ENCODE results near the gene MXRA7.
"Not testable (repeated sequence)": the region's sequence is repeated elsewhere in the genome, so short reads cannot be mapped to it uniquely, and the experiment has no call there.

Gene MXRA7

DNA sequence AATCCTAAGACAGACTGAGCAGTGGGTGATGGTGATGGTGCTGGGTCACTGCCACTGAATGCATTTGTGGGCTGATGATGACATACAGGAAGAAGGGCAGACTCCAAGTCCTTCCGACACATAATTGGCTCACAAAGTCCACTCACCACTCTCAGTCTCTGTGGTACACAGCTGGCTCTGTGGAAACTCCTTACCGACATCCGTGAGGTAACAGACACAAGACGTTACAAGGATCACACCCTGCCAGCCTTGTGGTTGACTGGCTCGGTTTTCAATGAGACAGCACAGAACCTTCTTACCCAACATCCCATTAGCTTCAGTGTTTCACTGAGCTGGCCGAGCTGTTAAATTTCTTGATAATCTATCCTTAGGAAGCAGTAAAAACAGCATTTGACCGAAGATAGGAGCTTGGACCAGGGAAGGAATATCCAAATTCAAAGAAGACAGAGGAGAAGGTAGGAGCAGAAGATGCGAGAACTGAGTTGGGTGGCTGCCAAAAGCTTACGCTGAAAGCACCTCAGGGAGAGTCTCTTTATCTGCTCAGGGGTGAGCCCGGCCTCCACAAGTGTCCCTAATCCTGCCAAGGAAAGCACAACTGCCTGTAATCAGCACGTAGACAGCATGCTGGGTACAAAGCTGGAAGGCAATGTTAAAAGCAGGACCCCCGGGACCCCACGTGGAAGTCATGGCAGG is 5.5 kb upstream of the MXRA7 start:
- peak; percentile 66 for DNase-seq (ENCODE audit: low read depth)

- no peak for DNase-seq (ENCODE audit: low read depth)
Measured at GRCh38 chr17:76715496-76715830, 4.7 kb upstream of the MXRA7 start.

- peak; percentile 73 for DNase-seq (ENCODE audit: low read depth)
Measured at GRCh38 chr17:76714822-76715495, 4.2 kb upstream of the MXRA7 start.

GRCh38 chr17:76714336-76714735 is 3.6 kb upstream of the MXRA7 start:
- DNase-seq (ENCODE audit: low read depth) = no peak

DNA sequence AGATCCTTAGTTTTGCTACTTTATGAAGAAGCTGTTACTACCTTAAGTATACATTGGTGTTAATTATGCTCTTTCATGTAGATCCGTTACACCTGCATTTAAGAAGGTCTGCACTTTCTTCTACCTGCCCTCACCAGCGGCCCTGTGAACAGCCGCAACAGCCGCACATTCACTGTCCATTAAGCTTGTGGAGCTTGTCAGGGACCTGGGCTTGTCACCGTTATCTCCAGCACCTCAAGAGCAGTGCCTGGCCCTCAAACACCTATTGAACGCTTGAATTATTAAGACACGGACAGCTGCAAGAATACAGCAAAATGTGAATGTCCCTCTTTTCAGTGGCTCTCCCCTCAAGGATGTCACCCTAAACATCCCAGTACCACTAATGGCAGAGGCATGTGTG is 3.0 kb upstream of the MXRA7 start:
- DNase-seq (ENCODE audit: low read depth) = no peak

DNA sequence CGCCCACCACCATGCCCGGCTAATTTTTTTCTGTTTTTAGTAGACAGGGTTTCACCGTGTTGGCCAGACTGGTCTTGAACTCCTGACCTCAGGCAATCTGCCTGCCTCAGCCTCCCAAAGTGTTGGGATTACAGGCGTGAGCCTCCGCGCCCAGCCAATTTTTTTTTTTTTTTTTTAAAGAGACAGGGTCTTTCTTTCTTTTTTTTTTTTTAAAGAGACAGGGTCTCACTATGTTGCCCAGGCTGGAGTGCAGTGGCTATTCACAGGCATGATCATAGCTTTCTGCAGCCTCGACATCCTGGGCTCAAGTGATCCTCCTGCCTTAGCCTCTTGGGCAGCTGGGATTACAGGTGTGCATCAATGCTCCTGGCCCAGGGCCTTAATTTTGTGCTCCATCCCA is 1.6 kb upstream of the MXRA7 start:
- not testable (repeated sequence) for DNase-seq (ENCODE audit: low read depth)

DNA sequence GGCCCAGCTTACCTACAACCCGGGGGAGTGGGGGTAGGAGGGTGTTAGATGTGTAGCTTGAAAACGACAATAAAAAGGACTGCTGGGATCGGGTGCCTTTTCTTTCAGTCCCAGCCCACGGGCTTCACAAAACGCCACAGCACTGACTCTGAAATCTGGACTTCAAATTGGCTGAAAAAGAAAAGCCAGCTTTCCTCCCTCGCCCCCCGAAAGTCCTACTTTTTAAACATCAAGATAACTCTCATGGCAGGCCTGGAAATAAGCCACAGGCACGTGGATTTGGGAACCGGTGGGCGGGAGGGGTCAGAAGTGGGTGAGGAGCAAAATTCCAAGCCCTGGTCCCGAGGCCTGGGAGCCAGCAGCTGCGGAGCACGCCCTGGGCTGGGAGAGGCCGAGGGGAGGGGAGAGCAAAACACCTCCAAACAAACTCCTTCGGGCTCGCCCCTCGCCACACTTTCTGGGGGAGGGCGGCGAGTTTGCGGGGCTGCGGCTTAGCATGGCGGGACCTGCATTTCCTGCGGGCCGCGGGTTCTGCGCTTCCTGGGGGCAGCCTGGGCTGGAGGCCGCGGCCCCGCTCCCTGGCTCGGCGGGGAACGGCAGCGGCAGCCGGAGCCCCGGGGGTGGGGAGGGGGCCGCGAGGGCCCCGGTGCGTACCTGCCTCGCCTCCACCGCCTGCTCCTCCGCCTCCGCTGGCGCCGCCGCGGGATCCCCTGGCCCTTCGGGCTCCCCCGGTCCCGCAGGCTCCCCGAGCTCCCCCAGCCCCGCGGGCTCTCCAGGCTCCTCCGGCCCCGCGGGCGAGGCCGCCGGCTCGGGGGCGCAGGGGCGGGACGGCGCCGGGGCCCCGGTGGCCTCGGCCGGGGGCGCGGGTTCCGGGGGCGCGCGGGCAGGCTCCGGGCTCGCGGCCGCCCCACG is 558 bp downstream of the MXRA7 start:
- DNase-seq (ENCODE audit: low read depth) = not testable (repeated sequence)

GRCh38 chr17:76709077-76709950 is 1.5 kb downstream of the MXRA7 start:
- no peak for DNase-seq (ENCODE audit: low read depth)

DNA sequence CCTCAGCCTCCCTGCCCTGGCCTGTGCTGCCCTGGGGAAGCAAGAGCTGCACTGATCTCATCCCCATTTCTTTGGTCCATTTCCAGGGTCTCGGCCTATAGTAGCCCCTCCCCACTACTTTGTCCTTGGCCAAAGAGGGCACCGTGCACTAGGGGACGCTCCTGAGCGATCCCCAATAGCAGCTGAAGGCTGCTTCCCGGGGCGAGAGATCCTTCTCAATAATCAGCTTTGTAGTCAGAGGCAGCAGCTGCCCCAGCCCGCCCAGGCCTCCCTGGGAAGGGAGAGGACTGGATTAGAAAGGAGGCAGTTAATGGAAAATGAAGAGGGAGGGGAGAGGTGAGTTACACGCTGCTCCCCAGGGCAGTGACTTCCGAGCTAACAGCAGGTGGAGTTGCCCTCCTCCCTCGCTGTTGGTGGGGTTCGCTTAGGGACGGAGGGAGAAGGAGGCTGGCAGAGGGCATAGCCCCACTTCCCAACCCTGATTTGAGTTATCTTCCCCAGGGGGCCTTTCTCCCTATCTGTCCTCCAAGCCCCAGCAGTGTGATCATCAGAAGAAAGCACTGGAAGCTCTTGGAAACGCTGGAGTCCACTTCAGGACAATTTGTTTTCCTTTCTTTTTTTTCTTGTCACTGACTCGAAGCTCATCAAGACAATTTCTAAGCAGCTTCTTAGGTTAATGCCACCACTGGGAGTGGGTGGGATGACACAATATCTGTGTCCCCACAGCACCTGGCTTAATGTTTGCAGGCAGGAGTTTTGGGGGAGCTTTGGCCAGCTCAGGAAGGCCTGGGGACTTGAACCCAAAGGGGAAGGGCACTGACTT is 2.6 kb downstream of the MXRA7 start:
- no peak for DNase-seq (ENCODE audit: low read depth)

GRCh38 chr17:76706817-76707216 is 3.9 kb downstream of the MXRA7 start:
- DNase-seq (ENCODE audit: low read depth) = no peak

GRCh38 chr17:76704805-76705204 is 6.0 kb downstream of the MXRA7 start:
- DNase-seq (ENCODE audit: low read depth) = no peak

GRCh38 chr17:76702941-76703637 is 7.7 kb downstream of the MXRA7 start:
- DNase-seq (ENCODE audit: low read depth) = no peak

GRCh38 chr17:76702076-76702475 is 8.7 kb downstream of the MXRA7 start:
- DNase-seq (ENCODE audit: low read depth) = no peak

- DNase-seq (ENCODE audit: low read depth) = no peak
Measured at GRCh38 chr17:76701471-76701967, 9.2 kb downstream of the MXRA7 start.

- DNase-seq (ENCODE audit: low read depth) = no peak
Measured at GRCh38 chr17:76700617-76701470, 9.9 kb downstream of the MXRA7 start.

DNA sequence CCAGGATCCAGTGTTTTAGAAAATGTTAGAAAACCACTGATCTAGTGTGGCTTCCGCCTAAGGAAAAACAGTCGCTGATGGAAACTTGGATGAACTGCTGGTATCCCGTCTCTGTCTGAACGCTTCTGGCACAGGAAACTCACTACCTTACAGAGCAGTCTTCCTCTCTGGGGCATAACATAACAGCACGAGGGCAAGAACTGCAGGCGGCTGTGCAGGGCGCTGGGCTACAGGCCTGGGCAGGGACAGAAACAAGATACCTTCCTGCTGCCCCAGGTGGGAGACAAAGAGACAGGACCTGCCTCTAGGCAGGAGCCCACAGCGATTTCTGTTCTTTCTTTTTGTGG is 10.5 kb downstream of the MXRA7 start:
- no peak for DNase-seq (ENCODE audit: low read depth)

DNA sequence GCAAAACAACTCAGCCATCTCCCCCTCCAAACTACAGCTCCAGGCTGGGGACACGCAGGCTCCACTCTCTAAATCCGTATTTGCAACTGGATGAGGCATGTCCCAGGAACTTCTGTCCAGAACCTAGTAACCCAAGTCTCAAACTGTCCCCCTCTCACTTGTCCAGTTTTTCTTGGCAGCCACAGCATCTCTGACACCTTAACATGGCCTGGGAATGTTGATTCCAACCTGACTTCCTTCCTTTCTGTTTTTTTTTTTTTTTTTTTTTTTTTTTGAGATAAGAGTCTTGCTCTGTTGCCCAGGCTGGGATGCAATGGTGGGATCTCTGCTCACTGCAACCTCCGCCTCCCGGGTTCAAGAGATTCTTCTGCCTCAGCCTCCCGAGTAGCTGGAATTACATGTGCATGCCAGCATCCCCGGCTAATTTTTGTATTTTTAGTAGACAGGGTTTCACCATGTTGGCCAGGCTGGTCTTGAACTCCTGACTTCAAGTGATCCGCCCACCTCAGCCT is 12.2 kb downstream of the MXRA7 start:
- not testable (repeated sequence) for DNase-seq (ENCODE audit: low read depth)

GRCh38 chr17:76697702-76698465 is 12.9 kb downstream of the MXRA7 start:
- DNase-seq (ENCODE audit: low read depth) = no peak

All from activated gamma-delta T cell treated with anti-CD3 and anti-CD28 coated beads, Interleukin-2, amount 50 U/mL, for 16 hours (primary cell).